Neural cell (in vitro differentiated cells): ENCODE data around the gene PRRX2. TPM values are rescaled to one million over a fixed set of nuclear protein-coding genes. Genes with fewer than 3 reads are reported as not detected.

ENCODE experiments used
- H2AFZ ChIP-seq: fragments of 200-600, 300-800 bp; sonication (generic), shearing (Covaris generic); 2 replicates; pipeline ENCODE4 v1.6.0; 2014; ENCODE audit warnings: low read depth, mild to moderate bottlenecking, antibody characterized with exemption, low read length, moderate library complexity
- H3F3A ChIP-seq: fragments of 200-600 bp; shearing (Covaris generic); 2 replicates; pipeline ENCODE4 v1.6.1; 2016; ENCODE audit warnings: mild to moderate bottlenecking, moderate library complexity, mixed read lengths, antibody characterized with exemption, low read length; ENCODE audit not compliant: insufficient read depth, poor library complexity, severe bottlenecking
- H3K27ac ChIP-seq: fragments of 200-600, 300-800 bp; sonication (generic), shearing (Covaris generic); 2 replicates; pipeline ENCODE4 v1.5.1; 2014; ENCODE audit warnings: mild to moderate bottlenecking, low read length, moderate library complexity
- H3K27me3 ChIP-seq: fragments of 300-800, 200-600 bp; sonication (generic), shearing (Covaris generic); 2 replicates; pipeline ENCODE4 v1.6.0; 2014; ENCODE audit warnings: mild to moderate bottlenecking, low read depth, low read length, moderate library complexity; ENCODE audit not compliant: insufficient read depth
- H3K36me3 ChIP-seq: fragments of 300-800, 200-600 bp; sonication (generic), shearing (Covaris generic); 2 replicates; pipeline ENCODE4 v1.5.1; 2014; ENCODE audit warnings: mild to moderate bottlenecking, antibody characterized with exemption, low read length, moderate library complexity; ENCODE audit not compliant: insufficient read depth
- H3K4me2 ChIP-seq: fragments of 300-800, 200-600 bp; sonication (generic), shearing (Covaris generic); 2 replicates; pipeline ENCODE4 v1.6.0; 2014; ENCODE audit warnings: mild to moderate bottlenecking, low read length
- H3K4me3 ChIP-seq: fragments of 300-800, 200-600 bp; sonication (generic), shearing (Covaris generic); 2 replicates; pipeline ENCODE4 v1.5.1; 2014; ENCODE audit warnings: mild to moderate bottlenecking, low read length, moderate library complexity
- H3K79me2 ChIP-seq: fragments of 200-600 bp; shearing (Covaris generic); replicated peaks from 2 replicates; pipeline ENCODE4 v1.6.0; 2014; ENCODE audit warnings: mild to moderate bottlenecking, low read length, moderate library complexity; ENCODE audit not compliant: insufficient read depth
- H3K9ac ChIP-seq: fragments of 300-800, 200-600 bp; sonication (generic), shearing (Covaris generic); 2 replicates; pipeline ENCODE4 v1.6.1; 2016; ENCODE audit warnings: mild to moderate bottlenecking, low read length, mixed read lengths
- H3K9me2 ChIP-seq: fragments of 200-600 bp; shearing (Covaris generic); 2 replicates; pipeline ENCODE4 v1.6.1; 2016; ENCODE audit warnings: mild to moderate bottlenecking, low read length, mixed read lengths; ENCODE audit not compliant: insufficient read depth
- H3K9me3 ChIP-seq: fragments of 200-600, 300-800 bp; sonication (generic), shearing (Covaris generic); 2 replicates; pipeline ENCODE4 v1.6.1; 2016; ENCODE audit warnings: mild to moderate bottlenecking, mixed run types, low read length, moderate library complexity, mixed read lengths
- H4K20me1 ChIP-seq: fragments of 200-600 bp; shearing (Covaris generic); 2 replicates; pipeline ENCODE4 v1.6.1; 2016; ENCODE audit warnings: mild to moderate bottlenecking, mixed run types; ENCODE audit not compliant: insufficient read depth
- CTCF ChIP-seq: fragments of 450-650 bp; IDR thresholded peaks from 2 replicates; pipeline ENCODE4 v1.5.1; 2014; ENCODE audit warnings: antibody characterized with exemption, mild to moderate bottlenecking, moderate library complexity; ENCODE audit not compliant: poor library complexity, severe bottlenecking
- EP300 ChIP-seq: fragments of 450-650 bp; conservative IDR thresholded peaks from 2 replicates; pipeline ENCODE4 v1.6.1; 2014; ENCODE audit warnings: antibody characterized with exemption, mild to moderate bottlenecking, moderate library complexity; ENCODE audit not compliant: poor library complexity, severe bottlenecking
- EZH2 ChIP-seq: fragments of 200-600, 300-800 bp; shearing (Covaris generic), sonication (generic); IDR thresholded peaks from 2 replicates; pipeline ENCODE4 v1.6.1; 2014; ENCODE audit warnings: antibody characterized with exemption, low read length, borderline replicate concordance, mild to moderate bottlenecking; ENCODE audit not compliant: insufficient read depth, poor library complexity, severe bottlenecking
- MXI1 ChIP-seq: fragments of 450-650 bp; conservative IDR thresholded peaks from 2 replicates; pipeline ENCODE4 v1.6.1; 2014; ENCODE audit warnings: antibody characterized with exemption, mild to moderate bottlenecking; ENCODE audit not compliant: poor library complexity, severe bottlenecking
- POLR2AphosphoS5 ChIP-seq: IDR thresholded peaks from 2 replicates; pipeline ENCODE4 v1.6.1; 2012
- RAD21 ChIP-seq: fragments of 450-650 bp; conservative IDR thresholded peaks from 2 replicates; pipeline ENCODE4 v1.6.1; 2014; ENCODE audit warnings: antibody characterized with exemption, mild to moderate bottlenecking, moderate library complexity
- SMC3 ChIP-seq: fragments of 450-650 bp; conservative IDR thresholded peaks from 2 replicates; pipeline ENCODE4 v1.6.1; 2014; ENCODE audit warnings: antibody characterized with exemption, mild to moderate bottlenecking, moderate library complexity; ENCODE audit not compliant: poor library complexity
- TAF1 ChIP-seq: IDR thresholded peaks from 2 replicates; pipeline ENCODE4 v1.6.1; 2012; ENCODE audit warnings: low read depth
- polyA plus RNA-seq: library from polyadenylated mRNA; depleted of rRNA; stranded (reverse); fragments of >200 nt; gene quantifications from 2 replicates; pipeline ENCODE4 v1.2.3, GENCODE V29; 2014
- TF ChIP-seq, protein P1 (sequence below): IDR thresholded peaks from 2 replicates; pipeline ENCODE4 v1.6.1; 2012; ENCODE audit warnings: borderline replicate concordance

The PRRX2 gene
- polyA plus RNA-seq, 1 donor from 2014 or later, result not detected

GRCh38 chr9:129681924-129682323 is 16.5 kb downstream of the PRRX2 start (continued):
- TF ChIP-seq EZH2 (no peak), TAF1 (no peak)

DNA sequence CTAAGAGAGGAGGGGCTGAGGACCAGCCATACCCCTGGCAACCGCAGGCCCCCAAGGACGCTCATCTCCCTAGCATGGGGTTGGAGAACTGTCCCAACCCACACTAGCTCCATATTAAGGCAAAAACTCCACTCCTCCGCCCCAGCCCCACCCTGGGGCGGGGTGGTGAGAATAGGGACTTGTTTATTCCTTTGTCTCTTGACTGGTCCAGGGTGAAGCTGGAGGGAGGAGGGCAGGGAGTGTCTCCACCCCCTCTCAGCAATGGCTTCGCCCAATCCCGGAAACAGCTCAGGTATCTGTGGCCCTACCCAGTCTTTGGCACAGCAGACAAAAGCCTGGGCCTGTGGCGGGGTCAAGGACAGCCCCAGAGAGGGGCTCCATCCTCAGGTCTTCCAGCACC is 16.9 kb downstream of the PRRX2 start:
- H2AFZ ChIP-seq, result no peak overlapping the region
- no peak overlapping the region for H3K4me2 ChIP-seq
- no peaks in the 10 kb centered on the region for H3K9me2 ChIP-seq
- no peaks in the 10 kb centered on the region for H3K36me3 ChIP-seq
- no peaks in the 10 kb centered on the region for H3F3A ChIP-seq
- no peaks in the 10 kb centered on the region for H3K9me3 ChIP-seq
- no peaks in the 10 kb centered on the region for H4K20me1 ChIP-seq
- no peaks in the 10 kb centered on the region for H3K79me2 ChIP-seq
- H3K27me3 ChIP-seq, result no peaks in the 10 kb centered on the region
- no peak overlapping the region for H3K9ac ChIP-seq
- TF ChIP-seq EZH2, result no peak
- no peak for TF ChIP-seq RAD21
- TF ChIP-seq SMC3, result no peak
- H3K27ac ChIP-seq, result no peak overlapping the region
- no peak overlapping the region for H3K4me3 ChIP-seq

DNA sequence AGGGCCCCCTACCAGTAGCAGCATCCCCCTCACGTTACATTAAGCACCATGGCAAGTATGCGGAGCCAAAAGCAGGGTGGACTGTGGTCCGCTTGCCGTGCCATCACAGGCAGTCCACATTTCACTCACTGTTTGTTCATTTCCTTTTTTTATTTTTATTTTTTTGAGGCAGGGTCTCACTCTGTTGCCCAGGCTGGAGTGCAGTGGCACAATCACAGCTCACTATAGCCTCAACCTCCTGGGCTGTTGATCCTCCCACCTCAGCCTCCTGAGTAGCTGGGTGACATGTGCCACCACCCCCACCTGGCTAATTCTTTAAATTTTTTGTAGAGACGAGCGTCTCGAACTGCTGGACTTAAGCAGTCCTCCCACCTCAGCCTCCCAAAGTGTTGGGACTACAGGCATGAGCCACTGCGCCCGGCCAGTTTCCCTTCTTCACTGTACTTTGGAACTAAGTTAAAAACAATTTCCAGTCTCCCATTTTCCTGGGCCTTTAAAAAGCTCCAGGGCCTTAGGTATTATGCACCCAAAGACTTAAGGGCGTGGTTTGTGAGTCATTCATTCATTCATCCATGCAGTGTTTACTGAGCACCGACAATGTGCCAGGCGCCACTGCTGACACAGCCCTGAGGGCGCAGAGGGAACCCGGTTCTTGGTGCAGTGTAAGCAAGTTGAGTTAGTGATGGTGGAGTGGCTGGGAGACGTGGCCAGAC is 19.9 kb downstream of the PRRX2 start:
- TF ChIP-seq MXI1 (no peak), POLR2AphosphoS5 (no peak), RAD21 (no peak), SMC3 (no peak), EZH2 (no peak), EP300 (no peak), TAF1 (no peak), CTCF (no peak)
- TF ChIP-seq, protein P1, sequence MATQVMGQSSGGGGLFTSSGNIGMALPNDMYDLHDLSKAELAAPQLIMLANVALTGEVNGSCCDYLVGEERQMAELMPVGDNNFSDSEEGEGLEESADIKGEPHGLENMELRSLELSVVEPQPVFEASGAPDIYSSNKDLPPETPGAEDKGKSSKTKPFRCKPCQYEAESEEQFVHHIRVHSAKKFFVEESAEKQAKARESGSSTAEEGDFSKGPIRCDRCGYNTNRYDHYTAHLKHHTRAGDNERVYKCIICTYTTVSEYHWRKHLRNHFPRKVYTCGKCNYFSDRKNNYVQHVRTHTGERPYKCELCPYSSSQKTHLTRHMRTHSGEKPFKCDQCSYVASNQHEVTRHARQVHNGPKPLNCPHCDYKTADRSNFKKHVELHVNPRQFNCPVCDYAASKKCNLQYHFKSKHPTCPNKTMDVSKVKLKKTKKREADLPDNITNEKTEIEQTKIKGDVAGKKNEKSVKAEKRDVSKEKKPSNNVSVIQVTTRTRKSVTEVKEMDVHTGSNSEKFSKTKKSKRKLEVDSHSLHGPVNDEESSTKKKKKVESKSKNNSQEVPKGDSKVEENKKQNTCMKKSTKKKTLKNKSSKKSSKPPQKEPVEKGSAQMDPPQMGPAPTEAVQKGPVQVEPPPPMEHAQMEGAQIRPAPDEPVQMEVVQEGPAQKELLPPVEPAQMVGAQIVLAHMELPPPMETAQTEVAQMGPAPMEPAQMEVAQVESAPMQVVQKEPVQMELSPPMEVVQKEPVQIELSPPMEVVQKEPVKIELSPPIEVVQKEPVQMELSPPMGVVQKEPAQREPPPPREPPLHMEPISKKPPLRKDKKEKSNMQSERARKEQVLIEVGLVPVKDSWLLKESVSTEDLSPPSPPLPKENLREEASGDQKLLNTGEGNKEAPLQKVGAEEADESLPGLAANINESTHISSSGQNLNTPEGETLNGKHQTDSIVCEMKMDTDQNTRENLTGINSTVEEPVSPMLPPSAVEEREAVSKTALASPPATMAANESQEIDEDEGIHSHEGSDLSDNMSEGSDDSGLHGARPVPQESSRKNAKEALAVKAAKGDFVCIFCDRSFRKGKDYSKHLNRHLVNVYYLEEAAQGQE, result no peak
- Histone ChIP-seq H3F3A (no peaks in the 10 kb centered on the region), H3K79me2 (no peaks in the 10 kb centered on the region), H3K9me3 (no peaks in the 10 kb centered on the region), H3K36me3 (no peaks in the 10 kb centered on the region), H3K9me2 (no peaks in the 10 kb centered on the region), H2AFZ (no peak overlapping the region), H3K4me2 (no peak overlapping the region), H3K4me3 (no peak overlapping the region), H3K27ac (no peak overlapping the region), H3K27me3 (no peaks in the 10 kb centered on the region), H4K20me1 (no peaks in the 10 kb centered on the region), H3K9ac (no peak overlapping the region)
